BLaER1 treated with 17β-estradiol and CSF1 and Interleukin-3, amounts not matched to agents 10 nM and 100 nM (cell line): ENCODE measurements around the gene TRDN.
A peak's percentile ranks its signal among the peaks of the same experiment; 100 is the strongest.

Source experiments
- H3K27ac ChIP-seq, 11 experiments: shearing (Covaris generic); formaldehyde crosslinking; 2 replicates each; pipeline ENCODE4 v1.8.1; 2022
- H3K27me3 ChIP-seq, 11 experiments: shearing (Covaris generic); formaldehyde crosslinking; 2 replicates each; pipeline ENCODE4 v1.8.1; 2022
- H3K36me3 ChIP-seq, 11 experiments: shearing (Covaris generic); formaldehyde crosslinking; 2 replicates each; pipeline ENCODE4 v1.8.1; 2022
- H3K4me1 ChIP-seq, 10 experiments: shearing (Covaris generic); formaldehyde crosslinking; 2 replicates each; pipeline ENCODE4 v1.8.1; 2022
- H3K4me2 ChIP-seq, 11 experiments: shearing (Covaris generic); formaldehyde crosslinking; 2 replicates each; pipeline ENCODE4 v1.8.1; 2022
- H3K4me3 ChIP-seq, 10 experiments: shearing (Covaris generic); formaldehyde crosslinking; 2 replicates each; pipeline ENCODE4 v1.8.1; 2022
- H3K9ac ChIP-seq, 11 experiments: shearing (Covaris generic); formaldehyde crosslinking; 2 replicates each; pipeline ENCODE4 v1.8.1; 2022
- H3K9me3 ChIP-seq, 11 experiments: shearing (Covaris generic); formaldehyde crosslinking; replicated peaks in 1 of 11; 2 replicates each; pipeline ENCODE4 v1.8.1; 2022
- H4K20me1 ChIP-seq, 11 experiments: shearing (Covaris generic); formaldehyde crosslinking; 2 replicates each; pipeline ENCODE4 v1.8.1; 2022
- Cebpa-rat ChIP-seq, 11 experiments: shearing (Covaris generic); IDR thresholded peaks; 2 replicates each; pipeline ENCODE4 v1.8.1; 2022

The TRDN gene

GRCh38 chr6:123448306-123448884, 188.4 kb downstream of the TRDN start:
- Histone ChIP-seq H3K36me3 (no peaks in the 10 kb centered on the region), H3K27ac (no peak overlapping the region), H3K9ac (no peak overlapping the region), H3K4me3 (no peak overlapping the region), H3K4me2 (no peak overlapping the region), H3K27me3 (no peaks in the 10 kb centered on the region), H3K4me1 (no peaks in the 10 kb centered on the region), H4K20me1 (no peaks in the 10 kb centered on the region), H3K9me3 (peaks cover 0 to 6% (median 0%) of the 10 kb centered on the region in 11 experiments; a peak in 1 of 22 replicates)
- no peak for TF ChIP-seq Cebpa-rat (IDR thresholded peaks at IDR 0.05)

- Histone ChIP-seq H3K27me3 (no peaks in the 10 kb centered on the region), H3K27ac (no peak overlapping the region), H3K9ac (no peak overlapping the region), H3K4me3 (no peak overlapping the region), H3K4me2 (no peak overlapping the region), H3K9me3 (peaks cover 0 to 8% (median 0%) of the 10 kb centered on the region in 11 experiments; a peak in 1 of 22 replicates), H4K20me1 (no peaks in the 10 kb centered on the region), H3K36me3 (no peaks in the 10 kb centered on the region), H3K4me1 (no peaks in the 10 kb centered on the region)
- no peak for TF ChIP-seq Cebpa-rat (IDR thresholded peaks at IDR 0.05)
These were observed 189.3 kb downstream of the TRDN start for GRCh38 chr6:123447315-123447937.

- H3K4me2 ChIP-seq = no peak overlapping the region
- peaks cover 0 to 4% (median 0%) of the 10 kb centered on the region in 11 experiments; a peak in 1 of 22 replicates for H3K9me3 ChIP-seq
- H3K36me3 ChIP-seq = no peaks in the 10 kb centered on the region
- no peak for TF ChIP-seq Cebpa-rat (IDR thresholded peaks at IDR 0.05)
- no peak overlapping the region for H3K9ac ChIP-seq
- H3K27ac ChIP-seq = no peak overlapping the region
- H3K4me1 ChIP-seq = no peaks in the 10 kb centered on the region
- H3K27me3 ChIP-seq = no peaks in the 10 kb centered on the region
- no peak overlapping the region for H3K4me3 ChIP-seq
- no peaks in the 10 kb centered on the region for H4K20me1 ChIP-seq
These were observed 197.4 kb downstream of the TRDN start for GRCh38 chr6:123439371-123439770.

- no peak overlapping the region for H3K9ac ChIP-seq
- no peak overlapping the region for H3K27ac ChIP-seq
- no peaks in the 10 kb centered on the region for H3K36me3 ChIP-seq
- no peak overlapping the region for H3K4me2 ChIP-seq
- H3K27me3 ChIP-seq = no peaks in the 10 kb centered on the region
- no peak for TF ChIP-seq Cebpa-rat (IDR thresholded peaks at IDR 0.05)
- no peaks in the 10 kb centered on the region for H3K4me1 ChIP-seq
- H3K4me3 ChIP-seq = no peak overlapping the region
- H4K20me1 ChIP-seq = no peaks in the 10 kb centered on the region
- H3K9me3 ChIP-seq = no peaks in the 10 kb centered on the region
These were observed 202.6 kb downstream of the TRDN start for GRCh38 chr6:123434186-123434585.

- Histone ChIP-seq H4K20me1 (no peaks in the 10 kb centered on the region), H3K4me2 (no peak overlapping the region), H3K9ac (no peak overlapping the region), H3K9me3 (no peaks in the 10 kb centered on the region), H3K4me1 (no peaks in the 10 kb centered on the region), H3K36me3 (no peaks in the 10 kb centered on the region), H3K27ac (no peak overlapping the region), H3K27me3 (no peaks in the 10 kb centered on the region), H3K4me3 (no peak overlapping the region)
- no peak for TF ChIP-seq Cebpa-rat (IDR thresholded peaks at IDR 0.05)
These were observed 205.8 kb downstream of the TRDN start for GRCh38 chr6:123430970-123431369.

- Histone ChIP-seq H3K4me3 (no peak overlapping the region), H3K27ac (no peak overlapping the region), H3K4me1 (no peaks in the 10 kb centered on the region), H4K20me1 (no peaks in the 10 kb centered on the region), H3K9me3 (no peaks in the 10 kb centered on the region), H3K4me2 (no peak overlapping the region), H3K36me3 (no peaks in the 10 kb centered on the region), H3K9ac (no peak overlapping the region), H3K27me3 (no peaks in the 10 kb centered on the region)
- TF ChIP-seq Cebpa-rat (IDR thresholded peaks at IDR 0.05) = no peak
These were observed 209.7 kb downstream of the TRDN start for GRCh38 chr6:123427008-123427407.

- H3K4me3 ChIP-seq = no peak overlapping the region
- H3K9me3 ChIP-seq = no peaks in the 10 kb centered on the region
- H3K36me3 ChIP-seq = no peaks in the 10 kb centered on the region
- no peak overlapping the region for H3K27ac ChIP-seq
- H3K4me2 ChIP-seq = no peak overlapping the region
- H4K20me1 ChIP-seq = no peaks in the 10 kb centered on the region
- H3K9ac ChIP-seq = no peak overlapping the region
- TF ChIP-seq Cebpa-rat (IDR thresholded peaks at IDR 0.05) = no peak
- H3K4me1 ChIP-seq = peaks cover 0 to 5% (median 1%) of the 10 kb centered on the region in 10 experiments; a peak in 7 of 20 replicates
- H3K27me3 ChIP-seq = no peaks in the 10 kb centered on the region
These were observed 213.6 kb downstream of the TRDN start for GRCh38 chr6:123423130-123423529.

- no peak overlapping the region for H3K4me3 ChIP-seq
- no peak overlapping the region for H3K9ac ChIP-seq
- no peaks in the 10 kb centered on the region for H3K27me3 ChIP-seq
- TF ChIP-seq Cebpa-rat (IDR thresholded peaks at IDR 0.05) = no peak
- no peaks in the 10 kb centered on the region for H4K20me1 ChIP-seq
- H3K36me3 ChIP-seq = no peaks in the 10 kb centered on the region
- no peak overlapping the region for H3K27ac ChIP-seq
- peaks cover 0 to 12% (median 5%) of the 10 kb centered on the region in 10 experiments; a peak in 8 of 20 replicates for H3K4me1 ChIP-seq
- no peaks in the 10 kb centered on the region for H3K9me3 ChIP-seq
- H3K4me2 ChIP-seq = no peak overlapping the region
These were observed 216.2 kb downstream of the TRDN start for GRCh38 chr6:123420512-123420911.

- Histone ChIP-seq H3K27me3 (no peaks in the 10 kb centered on the region), H3K27ac (no peak overlapping the region), H3K36me3 (no peaks in the 10 kb centered on the region), H3K4me1 (peaks cover 0 to 12% (median 5%) of the 10 kb centered on the region in 10 experiments; a peak in 8 of 20 replicates), H3K9ac (no peak overlapping the region), H4K20me1 (no peaks in the 10 kb centered on the region), H3K4me3 (no peak overlapping the region), H3K9me3 (no peaks in the 10 kb centered on the region), H3K4me2 (peak overlapping the region in 6 of 11 experiments; percentile 3 to 44 (median 22); a peak in 8 of 22 replicates)
- no peak for TF ChIP-seq Cebpa-rat (IDR thresholded peaks at IDR 0.05)
These were observed 218.7 kb downstream of the TRDN start for GRCh38 chr6:123418071-123418470.

- Histone ChIP-seq H3K9ac (no peak overlapping the region), H4K20me1 (no peaks in the 10 kb centered on the region), H3K4me2 (peak overlapping the region in 7 of 11 experiments; percentile 3 to 44 (median 20); a peak in 8 of 22 replicates), H3K27ac (no peak overlapping the region), H3K9me3 (no peaks in the 10 kb centered on the region), H3K36me3 (no peaks in the 10 kb centered on the region), H3K4me3 (no peak overlapping the region), H3K4me1 (peaks cover 0 to 12% (median 5%) of the 10 kb centered on the region in 10 experiments; a peak in 8 of 20 replicates), H3K27me3 (no peaks in the 10 kb centered on the region)
- no peak for TF ChIP-seq Cebpa-rat (IDR thresholded peaks at IDR 0.05)
These were observed 219.2 kb downstream of the TRDN start for GRCh38 chr6:123417535-123417934.
